ENCODE measurements around the gene STAT5B.
A peak's percentile ranks its signal among the peaks of the same experiment; 100 is the strongest.

Gene STAT5B

DNA sequence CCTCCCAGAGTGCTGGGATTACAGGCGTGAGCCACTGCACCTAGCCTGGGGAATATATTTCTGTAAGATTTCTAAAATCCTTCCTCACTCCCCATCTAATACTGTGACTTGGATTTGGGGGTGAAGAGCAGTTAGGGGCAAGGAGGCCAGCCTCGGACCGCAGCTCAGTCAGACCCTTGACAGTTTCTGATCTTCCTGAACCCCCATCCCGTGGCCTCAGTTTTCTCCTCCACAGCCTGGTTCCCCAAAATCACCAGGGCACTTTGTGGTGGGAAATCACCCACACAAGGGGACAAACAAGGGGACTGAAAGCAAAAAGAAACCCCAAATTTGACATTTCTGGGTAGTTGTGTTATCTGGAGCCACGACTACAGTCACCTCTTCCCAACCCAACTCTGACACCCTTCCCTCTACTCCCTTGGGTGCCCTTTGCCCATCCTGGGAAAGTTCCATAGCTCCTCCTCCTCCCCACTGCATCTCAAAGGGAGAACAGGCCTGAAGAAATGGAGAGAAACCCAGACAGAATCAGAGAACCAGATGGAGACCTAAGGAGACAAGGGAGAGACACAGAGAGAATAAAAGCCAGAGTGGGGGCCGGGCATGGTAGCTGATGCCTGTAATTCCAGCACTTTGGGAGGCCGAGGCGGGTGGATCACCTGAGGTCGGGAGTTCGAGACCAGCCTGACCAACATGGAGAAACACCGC lies 9.3 kb upstream of the STAT5B start:
- Mint-ChIP-seq H3K9me3 (no peaks in the 10 kb centered on the region), H3K4me3 (peak overlapping the region; percentile 91), H3K27me3 (no peaks in the 10 kb centered on the region), H3K27ac (peak overlapping the region; percentile 93), H3K36me3 (ENCODE audit: low read depth) (peaks cover 27% of the 10 kb centered on the region), H3K4me1 (ENCODE audit: low read depth) (peaks cover 64% of the 10 kb centered on the region)
- intact Hi-C loops (cut with micrococcal nuclease): loop anchor here (10.0 kb wide), 1 partner anchor 261 kb away; the partner anchor contains the start of gene NKIRAS2

DNA sequence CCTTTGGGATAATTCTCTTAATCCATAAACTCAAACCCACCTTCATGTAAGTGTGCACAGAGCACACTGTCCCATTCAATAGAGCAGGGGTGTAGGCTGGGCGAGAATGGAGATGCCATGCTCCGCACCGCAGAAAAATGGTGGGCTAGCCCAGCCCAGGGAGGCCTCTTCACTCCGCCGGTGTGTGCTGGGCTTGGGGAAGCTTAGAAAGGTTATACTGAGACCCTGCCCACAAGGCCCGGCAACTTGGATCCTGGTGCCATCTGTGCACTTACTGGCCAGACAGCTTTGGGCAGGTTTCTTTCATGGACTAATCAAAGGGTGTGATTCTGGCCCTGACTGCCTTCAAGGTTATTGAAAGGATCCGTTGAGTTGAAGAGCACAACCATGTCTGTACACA lies 8.4 kb upstream of the STAT5B start:
- H3K4me3 Mint-ChIP-seq: no peak overlapping the region
- H3K27me3 Mint-ChIP-seq: no peaks in the 10 kb centered on the region

DNA sequence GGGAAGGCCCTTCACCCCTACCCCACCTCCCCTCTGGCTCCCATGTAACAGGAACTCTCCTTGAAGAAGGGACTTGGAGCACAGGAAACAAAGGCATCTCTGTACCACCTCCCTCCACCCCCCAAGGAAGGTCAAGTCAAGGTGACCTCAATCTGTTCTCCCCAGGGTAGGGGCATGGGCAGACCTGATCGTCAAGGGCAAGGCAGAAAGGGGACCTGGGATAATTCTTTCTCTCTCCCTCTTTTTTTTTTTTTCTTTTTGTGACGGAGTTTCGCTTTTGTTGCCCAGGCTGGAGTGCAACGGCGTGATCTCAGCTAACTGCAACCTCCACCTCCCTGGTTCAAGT lies 7.8 kb upstream of the STAT5B start:
- intact Hi-C loops (cut with micrococcal nuclease): loop anchor here (10.0 kb wide), 1 partner anchor 259 kb away; the partner anchor contains the start of gene NKIRAS2
- H3K36me3 Mint-ChIP-seq (ENCODE audit: low read depth): peaks cover 12% of the 10 kb centered on the region
- H3K27me3 Mint-ChIP-seq: no peaks in the 10 kb centered on the region
- peaks cover 49% of the 10 kb centered on the region for H3K4me1 Mint-ChIP-seq (ENCODE audit: low read depth)
- no peak overlapping the region for H3K4me3 Mint-ChIP-seq
- H3K9me3 Mint-ChIP-seq: no peaks in the 10 kb centered on the region
- H3K27ac Mint-ChIP-seq: peak overlapping the region; percentile 77

More for the DNA sequence above, 8.4 kb upstream of the STAT5B start:
- peak overlapping the region; percentile 93 for H3K27ac Mint-ChIP-seq
- peaks cover 18% of the 10 kb centered on the region for H3K36me3 Mint-ChIP-seq (ENCODE audit: low read depth)
- H3K9me3 Mint-ChIP-seq: no peaks in the 10 kb centered on the region
- H3K4me1 Mint-ChIP-seq (ENCODE audit: low read depth): peaks cover 54% of the 10 kb centered on the region
- intact Hi-C loops (cut with micrococcal nuclease): loop anchor here (10.0 kb wide), 1 partner anchor 260 kb away; the partner anchor contains the start of gene NKIRAS2

DNA sequence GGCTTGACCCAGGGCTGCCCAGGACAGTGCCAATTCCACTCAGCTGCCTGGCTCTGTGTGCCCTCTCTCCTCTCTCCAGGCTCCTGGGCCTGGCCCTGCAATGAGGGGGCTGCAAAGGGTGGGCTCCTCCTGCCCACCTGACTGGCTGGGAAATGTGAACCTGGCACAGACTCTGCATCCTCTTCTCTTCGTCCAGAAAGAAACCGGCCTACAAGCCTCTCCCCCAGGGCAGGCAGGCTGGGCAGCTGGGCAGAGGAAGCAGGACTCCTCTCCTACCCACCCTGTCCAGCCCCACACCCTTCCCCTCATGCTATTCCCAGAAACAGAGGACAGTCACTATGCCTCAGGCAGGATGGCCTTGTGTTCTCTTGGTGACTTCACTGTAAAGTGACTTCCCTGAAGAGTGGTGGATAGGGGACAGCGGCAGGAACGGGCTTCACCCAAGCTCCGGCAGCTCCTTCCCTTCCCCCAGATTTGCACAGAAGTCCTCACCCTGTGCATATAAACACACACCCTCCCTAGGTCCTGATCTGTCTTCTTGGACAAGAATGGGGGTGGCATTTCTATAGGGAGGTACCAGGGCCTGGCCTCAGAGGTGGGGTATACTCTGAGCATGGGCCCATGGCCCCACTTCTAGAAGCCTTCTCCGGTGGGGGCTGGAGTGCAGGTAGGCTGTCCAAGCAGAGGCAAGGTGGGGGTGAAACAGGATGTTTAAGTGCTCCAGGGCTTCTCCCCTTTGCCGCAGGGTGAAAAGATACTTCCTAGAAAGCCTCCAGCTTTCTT lies 7.2 kb upstream of the STAT5B start:
- H3K4me3 Mint-ChIP-seq: no peak overlapping the region
- H3K9me3 Mint-ChIP-seq: no peaks in the 10 kb centered on the region
- H3K4me1 Mint-ChIP-seq (ENCODE audit: low read depth): peaks cover 47% of the 10 kb centered on the region
- H3K27ac Mint-ChIP-seq: peak overlapping the region; percentile 77
- intact Hi-C loops (cut with micrococcal nuclease): loop anchor here (10.0 kb wide), 1 partner anchor 259 kb away; the partner anchor contains the start of gene NKIRAS2
- H3K27me3 Mint-ChIP-seq: no peaks in the 10 kb centered on the region
- H3K36me3 Mint-ChIP-seq (ENCODE audit: low read depth): peaks cover 8% of the 10 kb centered on the region

DNA sequence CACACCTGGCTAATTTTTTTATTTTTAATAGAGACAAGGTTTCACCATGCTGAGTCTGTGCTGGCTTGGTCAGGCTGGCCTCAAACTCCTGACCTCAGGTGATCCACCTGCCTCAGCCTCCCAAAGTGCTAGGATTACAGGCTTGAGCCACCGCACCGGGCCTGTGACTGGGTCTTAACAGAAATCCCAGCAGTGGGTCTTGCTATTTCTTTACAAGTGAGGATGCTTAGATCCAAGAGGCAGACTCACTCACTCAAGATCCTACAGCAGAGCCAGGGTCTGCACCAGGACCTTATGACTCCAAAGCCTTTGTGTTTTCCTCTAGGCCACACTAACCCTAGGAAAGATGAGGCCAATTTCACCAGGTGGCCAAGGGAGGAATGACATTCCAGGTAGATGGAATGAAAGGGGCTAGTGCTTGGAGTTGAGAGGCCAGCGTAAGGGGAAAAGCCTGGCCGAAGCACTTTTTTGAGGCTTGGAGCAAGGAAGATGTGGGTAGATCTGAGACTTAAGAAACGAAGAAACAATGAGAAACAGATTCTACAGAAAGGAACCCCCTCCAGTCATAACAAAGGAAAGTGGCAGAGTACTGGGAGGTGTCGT lies 6.4 kb upstream of the STAT5B start:
- Mint-ChIP-seq H3K27me3 (peaks cover 2% of the 10 kb centered on the region), H3K9me3 (no peaks in the 10 kb centered on the region), H3K4me1 (ENCODE audit: low read depth) (peaks cover 43% of the 10 kb centered on the region), H3K36me3 (ENCODE audit: low read depth) (peaks cover 3% of the 10 kb centered on the region), H3K27ac (peak overlapping the region; percentile 77), H3K4me3 (no peak overlapping the region)
- intact Hi-C loops (cut with micrococcal nuclease): loop anchor here (10.0 kb wide), 1 partner anchor 258 kb away; the partner anchor contains the start of gene NKIRAS2

DNA sequence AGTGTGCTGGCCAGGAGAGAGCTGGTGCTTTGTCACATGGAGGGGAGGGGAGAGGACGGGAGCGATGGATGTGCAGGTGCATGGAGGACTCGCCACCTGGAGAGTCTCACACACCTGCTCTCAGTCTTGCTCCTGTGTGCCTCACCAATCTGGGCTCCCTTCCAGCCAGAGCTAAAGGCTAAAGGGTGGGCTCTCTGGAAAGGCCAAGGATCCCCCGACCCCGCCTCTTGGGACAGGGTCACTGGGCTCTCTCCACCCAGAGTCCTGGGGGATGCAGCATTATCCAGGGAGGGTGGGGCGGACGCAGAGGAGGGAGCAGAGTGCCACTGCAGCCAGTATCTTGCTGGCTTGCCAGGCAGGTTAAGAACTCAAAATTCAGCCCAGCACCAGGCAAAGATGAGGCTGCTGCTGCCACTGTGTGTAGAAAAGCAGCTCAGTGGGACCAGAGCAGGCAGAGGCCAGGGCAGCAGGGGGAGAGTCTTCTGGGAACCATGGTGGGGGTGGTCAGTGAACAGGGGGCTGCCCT lies 5.4 kb upstream of the STAT5B start:
- Mint-ChIP-seq H3K4me1 (ENCODE audit: low read depth) (peaks cover 43% of the 10 kb centered on the region), H3K36me3 (ENCODE audit: low read depth) (no peaks in the 10 kb centered on the region), H3K27me3 (peaks cover 5% of the 10 kb centered on the region), H3K27ac (no peak overlapping the region), H3K9me3 (no peaks in the 10 kb centered on the region), H3K4me3 (no peak overlapping the region)
- intact Hi-C loops (cut with micrococcal nuclease): loop anchor here (10.0 kb wide), 1 partner anchor 257 kb away; the partner anchor contains the start of gene NKIRAS2

DNA sequence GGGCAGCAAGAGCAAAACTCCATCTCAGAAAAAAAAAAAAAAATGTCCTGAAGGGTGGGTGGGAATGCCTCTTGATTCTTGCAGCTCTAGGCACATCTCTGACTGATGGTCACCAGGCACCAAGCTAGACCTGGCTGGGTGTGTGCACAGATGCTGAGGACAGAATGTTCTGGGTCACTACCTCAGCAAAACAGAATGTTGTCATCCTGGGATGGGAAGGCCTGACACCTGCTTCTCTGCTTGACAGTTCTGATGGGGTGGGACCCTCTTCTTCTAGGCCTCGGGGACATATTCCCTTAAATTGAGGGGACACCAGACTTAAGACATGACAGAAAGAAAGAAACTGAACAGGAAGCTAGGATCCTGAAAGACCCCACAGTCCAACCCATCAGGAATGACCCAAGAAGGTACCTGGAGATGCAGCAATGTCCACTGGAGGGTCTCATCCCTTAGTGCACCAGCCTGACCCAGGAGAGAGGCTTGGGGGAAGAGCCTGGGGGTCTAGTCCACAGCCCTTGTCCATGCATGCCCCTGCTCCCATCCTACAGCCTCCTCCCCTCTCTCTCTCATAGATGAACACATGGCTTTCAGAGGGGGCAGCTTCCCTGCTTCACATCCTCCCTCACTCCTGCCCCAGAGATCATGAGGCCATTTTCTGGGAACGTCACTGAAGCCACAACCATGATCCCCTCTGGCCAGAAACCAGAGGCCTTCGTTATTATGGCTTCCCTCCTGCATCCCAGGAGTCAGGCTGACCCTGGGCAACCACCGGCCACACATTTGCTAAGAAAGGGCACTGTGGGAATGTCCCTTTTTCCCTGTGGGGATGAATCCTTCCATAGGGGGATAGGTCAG lies 3.8 kb upstream of the STAT5B start:
- no peaks in the 10 kb centered on the region for H3K9me3 Mint-ChIP-seq
- H3K36me3 Mint-ChIP-seq (ENCODE audit: low read depth): peaks cover 7% of the 10 kb centered on the region
- H3K27ac Mint-ChIP-seq: no peak overlapping the region
- peaks cover 38% of the 10 kb centered on the region for H3K4me1 Mint-ChIP-seq (ENCODE audit: low read depth)
- no peak overlapping the region for H3K4me3 Mint-ChIP-seq
- intact Hi-C loops (cut with micrococcal nuclease): loop anchor here (10.0 kb wide), 2 partner anchors 55 to 255 kb away; partner anchors contain the start of gene NKIRAS2
- H3K27me3 Mint-ChIP-seq: peaks cover 5% of the 10 kb centered on the region

DNA sequence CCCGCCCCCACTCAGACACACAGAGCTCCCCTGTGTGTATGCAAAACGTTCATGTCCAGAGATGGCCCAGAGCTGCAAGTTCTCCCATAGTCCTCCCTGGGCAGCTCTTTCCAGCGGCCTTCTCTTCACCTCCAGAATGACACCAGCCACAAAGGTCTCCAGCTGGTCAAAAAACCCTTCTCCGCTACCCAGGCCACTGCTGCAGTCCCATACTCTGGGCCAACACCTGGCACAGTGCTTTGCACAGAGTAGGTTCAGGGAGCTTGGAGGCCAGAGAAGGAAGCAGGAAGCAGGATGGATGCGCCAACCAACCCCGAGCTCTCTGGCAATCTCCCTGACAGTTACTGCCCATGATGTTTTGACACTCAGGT lies 1.1 kb upstream of the STAT5B start:
- Mint-ChIP-seq H3K27ac (peak overlapping the region; percentile 83), H3K27me3 (peaks cover 5% of the 10 kb centered on the region), H3K9me3 (no peaks in the 10 kb centered on the region), H3K4me1 (ENCODE audit: low read depth) (peaks cover 42% of the 10 kb centered on the region), H3K36me3 (ENCODE audit: low read depth) (peaks cover 7% of the 10 kb centered on the region), H3K4me3 (peak overlapping the region; percentile 72)
- intact Hi-C loops (cut with micrococcal nuclease): loop anchor here (10.0 kb wide), 1 partner anchor 53 kb away; no protein-coding TSS in a partner anchor

DNA sequence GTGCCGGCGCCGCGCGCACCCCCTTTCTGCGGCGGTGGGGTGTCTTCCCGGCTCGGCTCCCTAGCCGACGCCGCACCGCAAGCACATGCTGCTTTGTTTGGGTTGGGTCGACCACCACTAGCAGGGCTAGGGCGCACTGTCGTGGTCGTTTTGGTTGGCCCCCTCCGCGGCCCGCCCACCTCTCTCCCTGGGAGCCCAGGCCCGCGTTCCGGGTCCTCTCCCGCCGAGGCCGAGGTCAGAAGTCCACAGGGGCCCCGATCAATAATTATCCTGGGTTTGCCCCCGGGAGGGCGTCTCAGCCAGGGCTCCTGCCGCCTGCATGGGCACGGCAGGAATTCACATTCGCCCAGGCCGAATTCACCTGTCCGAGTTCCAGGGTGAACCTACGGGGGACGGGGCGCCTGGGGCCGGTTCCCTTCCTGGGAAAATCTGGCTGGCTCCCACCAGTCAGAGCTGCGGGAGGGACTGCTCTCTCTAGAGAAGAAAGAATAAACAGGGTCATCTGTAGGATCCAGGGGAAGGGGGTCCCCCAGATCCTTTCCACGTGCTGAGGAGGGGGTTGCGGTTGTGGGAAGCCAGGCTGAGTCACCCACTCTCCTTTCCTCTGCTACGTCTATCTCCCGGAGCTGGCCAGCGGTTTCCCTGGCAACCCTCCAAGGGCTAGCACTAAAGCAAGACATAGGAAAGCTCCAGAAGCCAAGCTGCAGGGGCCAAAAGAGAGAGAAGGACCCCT lies 584 bp upstream of the STAT5B start:
- H3K36me3 Mint-ChIP-seq (ENCODE audit: low read depth): peaks cover 7% of the 10 kb centered on the region
- H3K9me3 Mint-ChIP-seq: no peaks in the 10 kb centered on the region
- H3K27ac Mint-ChIP-seq: peak overlapping the region; percentile 83
- H3K4me3 Mint-ChIP-seq: peak overlapping the region; percentile 72
- H3K27me3 Mint-ChIP-seq: peaks cover 5% of the 10 kb centered on the region
- intact Hi-C loops (cut with micrococcal nuclease): loop anchor here (10.0 kb wide), 1 partner anchor 52 kb away; no protein-coding TSS in a partner anchor
- H3K4me1 Mint-ChIP-seq (ENCODE audit: low read depth): peaks cover 48% of the 10 kb centered on the region

DNA sequence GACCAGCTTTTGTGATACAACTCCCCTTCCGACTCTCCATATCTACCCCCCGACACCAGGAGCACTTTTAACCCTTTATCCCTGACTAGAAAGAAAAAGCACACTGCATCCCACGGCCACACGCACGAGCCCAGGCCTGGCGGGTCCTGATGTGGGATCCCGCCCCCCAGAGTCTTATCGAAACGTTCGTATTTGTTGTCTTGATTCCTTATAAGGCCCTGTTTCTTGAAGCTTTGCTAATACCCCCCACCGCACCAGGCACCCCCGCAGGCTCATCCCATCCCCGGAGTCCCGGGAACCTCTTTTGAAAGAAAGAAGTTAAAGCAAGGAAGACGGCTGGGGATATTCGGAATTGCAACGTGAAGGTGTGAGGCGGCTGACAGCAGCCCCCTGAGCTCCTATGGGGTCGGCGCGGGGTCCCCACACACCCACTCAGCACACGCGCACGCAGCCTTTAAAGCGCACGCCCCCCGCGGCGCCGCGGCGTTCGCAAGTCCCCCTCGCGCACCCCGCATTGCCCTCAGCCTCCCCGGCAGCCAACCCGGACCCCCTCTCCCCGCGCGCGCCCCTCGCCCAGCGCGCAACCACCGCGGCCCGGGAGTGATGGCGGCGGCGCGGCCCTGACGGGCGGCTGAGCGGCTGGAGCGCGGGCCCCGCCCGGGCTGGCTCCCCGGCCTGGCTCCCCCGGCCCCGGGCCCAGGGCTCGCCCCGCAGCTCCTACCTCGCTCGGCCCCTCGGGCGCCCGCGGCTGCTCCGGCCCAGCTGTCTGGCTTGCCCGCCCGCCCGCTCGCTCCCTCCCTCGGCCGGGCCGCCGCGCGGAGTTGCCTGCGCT lies 448 bp downstream of the STAT5B start:
- Mint-ChIP-seq H3K27me3 (peaks cover 5% of the 10 kb centered on the region), H3K4me3 (peak overlapping the region; percentile 89), H3K27ac (peak overlapping the region; percentile 83), H3K36me3 (ENCODE audit: low read depth) (peaks cover 7% of the 10 kb centered on the region), H3K9me3 (no peaks in the 10 kb centered on the region), H3K4me1 (ENCODE audit: low read depth) (peaks cover 51% of the 10 kb centered on the region)
- intact Hi-C loops (cut with micrococcal nuclease): loop anchor here (10.0 kb wide), 1 partner anchor 51 kb away; no protein-coding TSS in a partner anchor

DNA sequence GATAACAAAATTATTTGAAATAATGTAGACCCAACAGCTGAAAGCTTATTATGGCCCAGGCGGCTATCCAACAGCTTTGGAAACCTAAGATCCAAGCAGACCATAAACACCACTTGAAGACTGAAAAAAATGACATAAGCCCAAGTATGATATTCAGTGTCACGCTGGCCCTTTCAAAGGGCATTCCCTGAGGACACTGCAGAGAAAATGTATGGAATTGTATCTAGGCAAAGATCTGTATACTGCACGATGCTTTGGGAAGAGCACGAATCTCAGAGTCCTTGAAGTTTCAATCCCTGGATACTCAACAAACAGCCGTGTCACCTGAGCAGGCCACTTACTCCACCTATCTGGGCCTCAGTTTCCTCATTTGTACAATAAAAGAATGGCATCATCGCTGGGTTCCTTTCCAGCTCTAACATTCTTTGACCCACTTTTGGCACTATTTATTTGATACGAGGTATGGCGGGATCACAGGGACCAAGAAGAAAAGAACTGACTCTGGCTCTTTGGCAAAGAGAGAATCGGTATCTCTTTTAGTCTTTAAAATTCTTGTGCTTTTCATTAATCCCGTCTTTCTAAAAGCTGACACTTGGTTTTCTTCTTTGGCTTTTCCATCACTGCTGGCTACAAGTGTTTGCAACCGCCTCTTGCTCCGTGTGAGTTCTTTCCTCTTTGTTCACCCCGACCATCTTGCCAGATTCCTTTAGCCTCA lies 1.2 kb downstream of the STAT5B start:
- no peaks in the 10 kb centered on the region for H3K9me3 Mint-ChIP-seq
- H3K36me3 Mint-ChIP-seq (ENCODE audit: low read depth): peaks cover 7% of the 10 kb centered on the region
- peaks cover 51% of the 10 kb centered on the region for H3K4me1 Mint-ChIP-seq (ENCODE audit: low read depth)
- peak overlapping the region; percentile 89 for H3K4me3 Mint-ChIP-seq
- peaks cover 5% of the 10 kb centered on the region for H3K27me3 Mint-ChIP-seq
- intact Hi-C loops (cut with micrococcal nuclease): loop anchor here (10.0 kb wide), 1 partner anchor 50 kb away; no protein-coding TSS in a partner anchor
- peak overlapping the region; percentile 72 for H3K27ac Mint-ChIP-seq
